SH-SY5Y (cell line): ENCODE data around the gene TBKBP1.

Source experiments
- GATA2 ChIP-seq: IDR thresholded peaks from 2 replicates; pipeline ENCODE4 v1.6.1; 2011; ENCODE audit warnings: mild to moderate bottlenecking, low read depth, low read length
- GATA3 ChIP-seq: IDR thresholded peaks from 2 replicates; pipeline ENCODE4 v1.6.1; 2011; ENCODE audit warnings: low read depth, mild to moderate bottlenecking, low read length, moderate library complexity

DNA sequence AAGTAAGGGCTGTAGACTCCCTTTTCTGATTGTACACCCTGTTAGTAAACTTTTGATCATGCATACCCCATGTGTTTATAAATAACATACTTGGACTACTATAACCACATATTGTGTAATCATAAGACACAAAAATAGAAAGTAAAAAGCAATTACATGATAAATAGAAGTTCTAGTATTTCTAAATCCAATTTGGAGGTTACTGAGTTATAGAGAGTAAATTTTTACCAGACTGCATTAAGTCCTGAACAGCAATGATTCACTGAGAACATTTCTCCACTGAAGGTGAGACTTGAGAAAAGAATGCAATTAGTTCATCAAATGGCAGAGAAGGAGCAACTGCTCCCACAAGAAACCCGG is 7.7 kb upstream of the TBKBP1 start:
- TF ChIP-seq GATA2 (no peak), GATA3 (no peak)
